GM21717 (cell line): ENCODE results near the gene ZMIZ1.

ENCODE experiments used
- ATAC-seq: cut with Tn5 transposase; IDR thresholded peaks from one replicate; pipeline ENCODE4 v1.9.1; 2021; ENCODE audit warnings: mild to moderate bottlenecking, moderate library complexity; ENCODE audit not compliant: unreplicated experiment

The ZMIZ1 gene

DNA sequence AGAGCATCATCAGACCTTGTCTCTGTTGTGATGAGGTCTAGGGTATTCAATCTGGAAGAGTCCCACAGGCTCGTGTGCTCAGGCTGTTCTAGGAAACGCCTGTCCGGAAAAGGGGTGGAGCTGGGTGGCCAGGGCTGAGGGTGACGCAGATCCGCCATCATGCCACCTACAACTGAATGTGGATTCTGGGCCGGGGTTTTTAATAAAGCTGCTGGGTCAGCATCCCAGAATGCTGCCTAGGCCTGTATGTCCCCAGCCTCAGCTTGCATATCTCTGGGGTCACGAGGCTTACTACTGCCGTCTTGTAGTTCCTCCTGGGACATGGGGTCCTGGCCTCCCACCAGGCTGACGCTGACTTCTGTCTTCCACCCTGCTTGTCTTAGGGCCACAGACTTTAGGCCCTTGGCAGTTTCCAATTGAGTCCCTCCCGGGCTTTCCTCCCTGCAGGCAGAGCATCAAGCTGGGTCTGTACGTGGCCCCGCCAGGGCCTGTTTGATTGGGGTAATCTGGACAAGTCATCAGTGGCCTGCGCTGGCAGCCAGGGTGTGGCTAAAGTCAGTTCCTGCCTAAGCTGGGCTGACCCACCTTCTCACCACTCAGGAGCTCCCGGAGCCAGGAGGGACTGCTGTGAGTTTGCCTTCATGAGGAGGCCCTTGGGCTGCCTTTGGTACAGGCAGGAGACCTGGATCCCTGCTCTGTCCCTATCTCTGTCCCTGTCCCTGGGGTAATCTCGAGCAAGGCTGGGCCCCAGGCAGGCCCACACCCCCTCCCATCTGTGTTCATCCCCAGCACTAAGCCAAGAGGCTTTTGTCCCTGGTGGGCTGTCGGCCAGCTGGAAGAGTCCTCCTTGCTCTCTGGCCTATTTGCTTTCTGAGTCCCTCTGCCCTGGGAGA, 79.9 kb downstream of the ZMIZ1 start:
- ATAC-seq = no peak

DNA sequence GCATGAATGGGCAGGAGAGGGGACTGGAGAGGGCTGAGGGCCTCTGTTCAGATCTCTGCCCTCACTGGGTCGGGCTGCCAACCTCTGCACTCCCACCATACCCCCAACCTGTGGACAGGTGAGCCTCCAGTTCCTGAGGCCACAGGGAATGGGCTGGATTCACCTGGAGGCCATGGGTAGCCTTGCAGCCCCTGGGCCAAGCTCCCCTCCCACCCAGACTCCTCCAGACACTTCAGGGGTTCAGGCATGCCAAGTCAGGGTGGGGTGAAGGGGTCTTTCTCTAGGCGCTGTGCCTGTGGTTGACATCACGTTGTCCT, 80.5 kb downstream of the ZMIZ1 start:
- no peak for ATAC-seq

DNA sequence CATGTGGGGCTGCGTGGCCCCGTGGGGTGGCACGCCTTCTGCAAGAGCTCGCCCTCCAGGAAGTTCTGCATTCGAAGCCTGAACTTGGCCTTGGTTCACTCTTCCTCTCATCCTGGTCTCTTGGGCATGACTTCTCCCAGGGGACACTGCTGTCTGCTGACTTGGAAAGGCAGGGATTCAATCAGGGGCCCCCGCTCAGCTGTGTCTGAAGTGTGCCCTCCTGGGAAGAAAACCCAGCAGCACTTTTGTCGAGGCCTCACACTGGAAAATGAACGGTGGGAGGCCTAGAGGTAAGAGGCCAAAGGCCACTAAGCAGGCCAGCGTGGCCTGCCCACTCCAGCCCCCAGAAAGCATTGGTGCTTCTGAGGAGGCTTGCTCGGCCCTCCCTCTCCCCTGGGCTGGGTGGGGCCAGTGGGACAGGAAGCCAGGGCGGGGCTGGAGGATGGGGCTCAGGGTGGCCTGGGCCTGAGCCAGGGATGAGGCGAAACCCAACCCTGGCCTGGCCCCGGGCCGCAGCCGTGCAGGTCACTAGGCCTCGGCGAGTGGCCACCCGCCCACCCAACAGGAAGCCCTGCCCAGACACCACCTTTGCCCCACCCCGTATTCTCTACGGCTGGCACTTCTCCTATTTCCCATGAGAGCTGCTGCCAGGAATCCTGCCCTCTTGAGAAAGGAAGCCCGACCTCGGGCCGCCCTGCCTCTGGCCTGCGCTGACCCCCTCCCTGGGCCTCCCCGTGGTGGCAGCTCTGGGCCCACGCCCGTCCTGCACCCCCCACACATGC, 81.1 kb downstream of the ZMIZ1 start:
- ATAC-seq = peak; percentile 55

GRCh38 chr10:79150444-79150754, 81.6 kb downstream of the ZMIZ1 start:
- ATAC-seq = no peak

DNA sequence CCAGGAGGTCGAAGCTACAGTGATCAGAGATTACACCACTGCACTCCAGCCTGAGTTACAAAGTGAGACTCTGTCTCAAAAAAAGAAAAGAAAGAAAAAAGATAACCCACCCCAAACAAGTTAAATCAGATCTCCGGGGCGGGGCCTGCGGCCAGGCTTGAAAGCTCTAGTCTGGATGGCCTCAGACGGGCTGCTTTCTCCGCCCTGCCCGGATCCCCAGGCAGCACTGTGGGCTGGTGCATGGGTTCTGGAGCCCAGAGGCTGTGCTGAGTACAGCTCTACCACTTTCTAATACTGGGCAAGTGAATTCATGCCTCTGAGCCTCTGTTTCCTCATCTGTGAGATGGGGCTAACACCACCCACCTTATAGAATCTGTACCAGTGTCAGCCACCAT, 83.7 kb downstream of the ZMIZ1 start:
- no peak for ATAC-seq

- no peak for ATAC-seq
Measured at GRCh38 chr10:79153745-79154144, 85.0 kb downstream of the ZMIZ1 start.

- no peak for ATAC-seq
Measured at GRCh38 chr10:79155301-79156081, 86.7 kb downstream of the ZMIZ1 start.

DNA sequence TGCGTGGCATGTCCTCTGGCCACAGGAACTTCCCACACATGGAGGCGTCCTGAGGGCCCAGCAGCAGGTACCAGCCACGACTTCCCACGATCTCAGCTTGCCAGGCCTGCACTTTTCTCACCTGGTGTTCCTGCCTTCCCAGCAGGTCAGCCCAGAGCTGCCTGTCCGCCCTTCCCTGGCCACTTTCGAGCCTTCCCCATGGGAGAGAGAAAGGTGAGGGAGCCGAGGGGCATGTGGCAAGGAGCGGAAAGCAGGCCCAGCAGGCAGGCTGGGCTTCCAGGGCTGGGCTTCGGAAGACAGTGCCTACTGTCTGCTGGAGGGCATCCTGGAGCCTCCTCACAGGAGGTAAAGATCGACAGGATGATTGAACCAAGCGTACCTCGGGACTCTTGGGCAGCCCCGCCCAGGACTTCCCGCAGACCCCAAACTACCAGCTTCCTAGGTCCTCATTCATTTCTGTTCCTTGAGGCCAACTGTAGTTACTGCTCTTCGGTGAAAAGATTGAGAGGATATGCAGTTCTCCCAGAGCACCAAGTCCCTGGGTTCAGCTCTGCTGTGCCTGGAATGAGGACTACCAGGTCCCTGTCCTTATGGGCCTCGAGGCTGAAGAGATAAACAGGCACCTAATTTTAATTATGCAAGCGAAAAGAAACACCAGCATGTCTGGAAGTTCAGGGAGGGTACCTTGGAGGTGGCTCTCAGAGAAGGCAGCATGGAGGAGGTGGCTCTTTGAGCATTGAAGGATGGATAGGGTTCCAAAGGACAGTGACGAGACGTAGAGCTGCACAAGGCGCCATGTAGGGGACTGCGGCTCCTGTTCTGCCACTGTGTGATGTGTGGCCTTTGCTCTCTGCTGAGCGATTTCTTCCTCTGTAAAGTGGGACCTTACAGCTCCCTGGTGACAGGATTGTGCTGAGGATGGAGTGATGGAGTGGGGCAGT, 87.8 kb downstream of the ZMIZ1 start:
- ATAC-seq = no peak

DNA sequence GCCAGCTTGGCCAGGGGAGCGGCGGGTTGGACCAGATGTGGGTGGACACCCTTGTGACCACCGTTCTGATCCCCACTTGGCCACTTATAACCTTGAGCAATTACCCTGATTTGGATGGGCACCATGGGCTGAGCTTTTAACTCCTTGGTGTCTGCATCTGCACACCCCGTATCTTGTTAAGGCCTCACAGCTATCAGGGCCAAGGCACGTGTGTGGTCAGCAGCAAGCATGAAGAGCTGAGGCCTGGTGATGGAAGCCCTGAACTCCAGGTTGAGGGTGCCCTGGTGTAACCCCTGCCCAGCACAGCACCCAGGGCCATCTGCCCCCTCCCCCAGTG, 89.2 kb downstream of the ZMIZ1 start:
- no peak for ATAC-seq

DNA sequence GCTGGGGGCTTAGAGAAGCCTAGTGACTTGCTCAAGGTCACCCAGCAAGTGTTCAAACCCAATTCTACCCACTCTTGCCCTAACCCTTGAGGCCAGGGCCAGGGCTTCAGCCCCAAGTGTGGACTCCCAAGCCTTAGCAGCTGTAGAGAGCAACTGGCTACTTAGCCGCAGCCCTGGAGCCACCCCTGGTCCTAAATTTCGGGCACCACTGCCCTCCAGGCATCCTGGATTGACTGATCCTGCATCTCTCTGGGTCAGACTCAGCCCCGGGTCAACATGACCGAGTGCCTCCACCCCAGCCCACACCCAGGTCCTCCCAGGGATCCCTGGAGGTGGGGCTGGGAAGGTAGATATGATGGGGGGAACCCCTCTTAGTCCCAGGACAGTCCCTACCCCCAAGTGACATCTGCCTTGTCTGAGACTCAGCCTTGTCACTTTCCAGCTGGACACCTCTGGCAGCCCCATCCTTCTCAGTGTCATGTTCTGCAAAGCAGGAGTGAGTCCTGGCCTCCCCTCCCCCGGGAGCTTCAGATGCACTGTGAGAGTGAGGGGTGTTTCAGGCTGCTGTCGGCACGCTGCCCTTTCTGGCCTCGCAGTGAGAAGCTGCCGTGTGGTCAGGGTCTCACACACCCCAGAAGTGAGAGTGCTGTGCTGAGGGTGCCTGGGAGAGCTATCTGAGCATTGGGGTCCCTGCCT, 89.8 kb downstream of the ZMIZ1 start:
- no peak for ATAC-seq

- no peak for ATAC-seq
Measured at GRCh38 chr10:79159141-79159651, 90.4 kb downstream of the ZMIZ1 start.

- no peak for ATAC-seq
Measured at GRCh38 chr10:79159785-79160184, 91.0 kb downstream of the ZMIZ1 start.

DNA sequence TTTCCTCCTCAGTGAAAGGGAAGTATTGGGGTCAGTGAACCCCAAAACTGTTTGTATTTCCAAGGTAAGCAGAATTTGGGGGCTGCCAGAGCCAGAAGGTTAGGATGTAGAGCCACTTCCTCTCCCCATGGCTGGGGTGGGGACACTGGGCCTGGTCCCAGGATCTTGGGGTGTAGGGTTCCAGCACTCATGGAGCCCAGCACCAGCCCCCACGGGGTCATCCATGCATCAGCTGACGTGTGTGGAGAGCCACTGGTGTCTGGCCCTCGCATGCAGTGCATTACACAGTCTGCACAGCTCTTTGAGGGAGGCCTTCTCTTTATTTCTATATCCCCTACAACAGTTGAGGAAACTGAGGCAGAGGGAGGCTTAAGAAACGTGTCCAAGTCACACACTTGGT, 91.4 kb downstream of the ZMIZ1 start:
- ATAC-seq = no peak

DNA sequence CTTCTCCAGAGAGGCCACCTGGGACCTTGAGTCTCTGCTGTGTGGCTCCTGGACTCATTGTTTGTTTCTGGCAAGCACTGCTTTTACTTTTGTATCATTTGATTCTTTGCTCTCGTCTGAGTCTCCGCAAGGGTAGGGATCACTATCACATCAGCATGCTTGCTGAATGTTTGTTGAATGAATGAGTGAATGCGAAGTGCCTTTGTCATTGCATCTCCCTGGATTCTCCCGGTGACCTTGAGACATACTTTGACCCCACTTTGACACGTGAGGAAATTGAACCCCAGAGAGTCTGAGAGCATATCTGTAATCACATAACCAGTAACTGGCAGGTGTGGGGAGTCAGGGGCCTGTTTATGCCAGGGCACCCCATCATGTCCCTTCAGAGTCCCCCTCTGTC, 92.8 kb downstream of the ZMIZ1 start:
- ATAC-seq = no peak

DNA sequence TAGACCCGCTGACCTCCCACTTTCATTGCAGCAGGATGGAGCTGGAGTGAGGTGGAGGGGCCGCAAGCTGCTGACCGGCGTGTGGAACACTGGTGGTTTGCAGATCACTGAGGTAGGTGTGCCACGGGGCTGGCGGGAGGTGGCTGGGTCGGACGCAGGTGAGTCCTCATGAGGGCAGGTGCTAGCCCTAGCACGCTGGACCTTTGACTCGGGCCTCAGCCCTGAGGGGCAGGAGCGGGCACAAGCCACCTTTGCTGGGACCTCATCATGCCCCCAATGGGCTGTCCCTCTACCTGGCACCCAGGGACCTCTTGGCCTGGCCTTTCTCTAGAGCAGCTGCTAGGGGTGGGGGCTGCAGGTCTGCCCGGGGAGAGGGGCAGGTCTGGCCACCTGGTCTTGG, 93.3 kb downstream of the ZMIZ1 start:
- ATAC-seq = no peak

DNA sequence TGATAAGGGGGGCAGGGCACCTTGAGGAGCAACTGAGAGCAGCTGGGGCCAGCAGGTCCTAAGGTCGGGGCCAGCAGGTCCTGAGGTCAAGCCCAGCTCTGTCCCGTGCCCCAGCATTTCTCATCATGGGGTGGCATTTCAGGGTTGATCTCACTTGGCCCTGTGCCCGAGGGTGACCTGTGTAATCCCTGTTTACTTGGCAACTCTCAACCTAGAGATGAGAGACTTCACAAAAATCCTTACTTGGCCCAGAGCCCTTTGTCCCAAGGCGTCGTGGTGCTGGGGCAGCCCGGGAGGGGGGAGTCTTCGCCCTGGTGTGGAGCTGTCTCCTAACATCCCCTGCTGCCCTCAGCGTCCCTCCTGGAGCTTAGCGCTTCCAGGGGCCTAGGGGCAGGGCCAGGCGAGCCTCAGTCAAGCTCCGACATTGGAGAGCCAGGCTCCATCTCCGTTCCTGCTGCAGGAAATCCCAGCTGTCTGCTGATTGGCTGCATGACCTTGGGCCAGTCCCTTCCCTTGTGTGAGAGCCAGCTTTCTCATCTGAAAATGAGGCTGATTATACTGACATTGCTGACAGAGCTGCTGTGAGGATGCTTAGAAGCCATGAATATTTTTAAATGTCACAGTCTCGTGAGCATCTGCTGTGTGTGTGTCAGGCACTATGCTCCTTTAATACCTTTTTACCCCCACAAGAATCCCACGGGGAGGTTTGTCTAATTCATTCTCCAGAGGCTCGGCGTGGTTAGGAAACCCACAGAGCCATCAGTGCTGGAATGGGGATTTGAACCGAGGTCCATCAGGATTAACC, 94.3 kb downstream of the ZMIZ1 start:
- no peak for ATAC-seq

GRCh38 chr10:79163666-79163975, 94.9 kb downstream of the ZMIZ1 start:
- no peak for ATAC-seq

- no peak for ATAC-seq
Measured at GRCh38 chr10:79164075-79164474, 95.3 kb downstream of the ZMIZ1 start.

DNA sequence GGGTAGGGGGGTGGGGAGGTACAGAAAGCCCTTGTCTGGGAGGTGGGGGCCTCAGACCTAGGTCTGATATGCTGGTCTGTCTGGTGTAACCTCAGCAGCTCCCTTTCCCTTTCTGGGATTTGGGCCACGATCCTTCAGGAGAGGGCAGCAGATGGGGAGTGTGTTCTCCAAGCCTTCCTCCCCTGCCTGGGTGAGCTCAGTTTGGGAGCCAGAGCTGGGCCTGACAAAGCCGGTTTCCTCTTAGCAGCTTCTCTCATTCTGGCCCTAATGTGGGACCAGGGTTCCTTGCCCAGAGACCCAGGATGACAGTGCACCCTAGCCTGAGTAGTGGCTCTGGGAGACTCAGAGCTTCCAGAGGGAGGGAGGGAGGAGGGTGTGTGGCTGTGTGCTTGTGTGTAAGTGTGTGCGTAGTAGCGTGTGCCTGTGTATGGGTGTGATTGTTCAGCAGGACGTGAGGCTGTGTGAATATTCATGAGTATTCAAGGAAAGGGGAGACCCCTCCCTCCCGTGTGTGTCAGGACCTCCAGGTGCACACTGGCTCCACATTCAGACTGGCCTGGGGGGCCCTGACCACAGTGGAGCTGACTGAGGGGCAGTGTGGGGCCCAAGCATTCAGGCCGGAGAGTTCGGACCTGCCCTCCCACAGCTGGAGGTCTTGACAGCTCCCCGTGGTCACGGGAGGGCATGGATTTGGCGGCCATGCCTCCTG, 96.5 kb downstream of the ZMIZ1 start:
- ATAC-seq = no peak
